Keratinocyte (primary cell): ENCODE data around the gene ARPC5. TPM values are rescaled to one million over a fixed set of nuclear protein-coding genes. Genes with fewer than 3 reads are reported as not detected.
"Not testable (repeated sequence)": the region's sequence is repeated elsewhere in the genome, so short reads cannot be mapped to it uniquely, and the experiment has no call there.

Source experiments
- DNase-seq: peaks from one replicate; pipeline ENCODE4 v3.0.0-alpha.2; 2011; ENCODE audit warnings: low read depth, missing footprints, low spot score
- FAIRE-seq: peaks from 2 replicates; lab custom pipeline; 2011; peaks lifted over from hg19 to GRCh38; lab: Jason Lieb, UNC
- H2AFZ ChIP-seq: 2 replicates; pipeline ENCODE4 v1.6.0; 2012; ENCODE audit warnings: low read length, control low read depth, inconsistent platforms; ENCODE audit not compliant: control insufficient read depth
- H3K27ac ChIP-seq: 2 replicates; pipeline ENCODE4 v1.5.1; 2011; ENCODE audit warnings: low read length; ENCODE audit not compliant: control insufficient read depth, insufficient read depth
- H3K27me3 ChIP-seq: 3 replicates; pipeline ENCODE4 v1.6.0; 2011; ENCODE audit warnings: low read length; ENCODE audit not compliant: control insufficient read depth, insufficient read depth; ENCODE audit errors: extremely low read depth
- H3K36me3 ChIP-seq, 2 experiments: 2 replicates in 1 of 2; 3 replicates in 1 of 2; pipeline ENCODE4 v1.5.1; 2011; ENCODE audit warnings: low read length in 2 of 2, mild to moderate bottlenecking in 1 of 2; ENCODE audit not compliant: control insufficient read depth in 2 of 2, insufficient read depth in 2 of 2; ENCODE audit errors: extremely low read depth in 1 of 2
- H3K4me1 ChIP-seq: 3 replicates; pipeline ENCODE4 v1.5.1; 2011; ENCODE audit warnings: low read length; ENCODE audit not compliant: control insufficient read depth, insufficient read depth; ENCODE audit errors: extremely low read depth
- H3K4me2 ChIP-seq: 3 replicates; pipeline ENCODE4 v1.6.0; 2011; ENCODE audit warnings: low read depth, low read length; ENCODE audit not compliant: control insufficient read depth, insufficient read depth; ENCODE audit errors: extremely low read depth
- H3K4me3 ChIP-seq, 3 experiments: fragments of 200-600 bp in 1 of 3; sonication (generic) in 1 of 3; 2 replicates in 2 of 3; 3 replicates in 1 of 3; pipeline ENCODE4 v1.5.1; 2011 to 2016; ENCODE audit warnings: low read length in 3 of 3, mild to moderate bottlenecking in 3 of 3, control low read depth in 2 of 3, inconsistent platforms in 1 of 3, low read depth in 1 of 3, mixed read lengths in 1 of 3, mixed run types in 1 of 3, moderate library complexity in 1 of 3; ENCODE audit not compliant: control insufficient read depth in 2 of 3, insufficient read depth in 2 of 3; ENCODE audit errors: extremely low read depth in 1 of 3
- H3K79me2 ChIP-seq: 2 replicates; pipeline ENCODE4 v1.6.0; 2012; ENCODE audit warnings: low read length; ENCODE audit not compliant: control insufficient read depth, insufficient read depth
- H3K9ac ChIP-seq: 3 replicates; pipeline ENCODE4 v1.6.0; 2011; ENCODE audit warnings: low read length; ENCODE audit not compliant: control insufficient read depth, insufficient read depth; ENCODE audit errors: extremely low read depth
- H3K9me1 ChIP-seq: 3 replicates; pipeline ENCODE4 v1.6.0; 2011; ENCODE audit warnings: low read length; ENCODE audit not compliant: control insufficient read depth, insufficient read depth; ENCODE audit errors: extremely low read depth
- H3K9me3 ChIP-seq: 2 replicates; pipeline ENCODE4 v1.5.1; 2012; ENCODE audit warnings: low read depth, low read length; ENCODE audit not compliant: control insufficient read depth
- H4K20me1 ChIP-seq: 3 replicates; pipeline ENCODE4 v1.6.0; 2011; ENCODE audit warnings: low read length; ENCODE audit not compliant: control insufficient read depth, insufficient read depth; ENCODE audit errors: extremely low read depth
- CTCF ChIP-seq, 3 experiments: IDR thresholded peaks in 1 of 3; conservative IDR thresholded peaks in 1 of 3; optimal IDR thresholded peaks in 1 of 3; 2 replicates in 2 of 3; 3 replicates in 1 of 3; pipeline versions ENCODE3 to v1.5.1; 2011; ENCODE audit warnings: low read length in 3 of 3, mild to moderate bottlenecking in 3 of 3, moderate library complexity in 2 of 3, control low read depth in 1 of 3, inconsistent platforms in 1 of 3; ENCODE audit not compliant: insufficient read depth in 2 of 3; ENCODE audit errors: extremely low read depth in 1 of 3
- EZH2 ChIP-seq: IDR thresholded peaks from one replicate; pipeline ENCODE4 v1.6.1; 2012; ENCODE audit warnings: inconsistent platforms, mild to moderate bottlenecking, low read length, moderate library complexity
- dilution Hi-C: fragments of 300-500 bp; cut with MboI; formaldehyde crosslinking; loops from one replicate; pipeline ENCODE4 v1.7.0; 2020; ENCODE audit warnings: low sequenced_read_pairs; ENCODE audit not compliant: extremely low pct_ligation_motif_present
- polyA plus RNA-seq, 5 experiments: library from polyadenylated mRNA; depleted of rRNA in 3 of 5; stranded (reverse) in 3 of 5; stranded (forward) in 1 of 5; unstranded in 1 of 5; fragments of >200 nt; gene quantifications; 1 replicate in 1 of 5; 2 replicates in 3 of 5; 3 replicates in 1 of 5; pipeline versions ENCODE4 v1.2.1 to v1.2.3, GENCODE V29; 2011 to 2012; ENCODE audit warnings: missing spikeins in 2 of 5, low read depth in 1 of 5, low replicate concordance in 1 of 5

The ARPC5 gene
- polyA plus RNA-seq, 1 donor (not counting 4 experiments of a cell fraction or from before 2014, with no cell fraction given), result 255 TPM

GRCh38 chr1:183620311-183620710 is 15.3 kb downstream of the ARPC5 start:
- H3K4me1 ChIP-seq, result peaks cover 26% of the 10 kb centered on the region
- peak overlapping the region; percentile 51 for H3K4me2 ChIP-seq
- no peaks in the 10 kb centered on the region for H4K20me1 ChIP-seq
- no peak overlapping the region for H3K9ac ChIP-seq
- H3K36me3 ChIP-seq, result no peaks in the 10 kb centered on the region
- no peak overlapping the region for H2AFZ ChIP-seq
- no peak for DNase-seq
- H3K79me2 ChIP-seq, result no peaks in the 10 kb centered on the region
- dilution Hi-C loops, result no loop called here
- H3K9me1 ChIP-seq, result no peaks in the 10 kb centered on the region
- H3K9me3 ChIP-seq, result no peaks in the 10 kb centered on the region
- H3K4me3 ChIP-seq, result no peak overlapping the region
- H3K27me3 ChIP-seq, result no peaks in the 10 kb centered on the region
- FAIRE-seq, result no peak
- no peak for TF ChIP-seq EZH2
- TF ChIP-seq CTCF (optimal IDR thresholded peaks at IDR 0.05 in 1 of 3, IDR thresholded peaks at IDR 0.05 in 1 of 3, conservative IDR thresholded peaks at IDR 0.05 in 1 of 3; ENCODE audit: extremely low read depth in 1 of 3, insufficient read depth in 2 of 3, low read length in 3 of 3), result no peak
- peak overlapping the region; percentile 59 for H3K27ac ChIP-seq

GRCh38 chr1:183619781-183620180 is 15.8 kb downstream of the ARPC5 start:
- H3K27ac ChIP-seq, result peak overlapping the region; percentile 59

DNA sequence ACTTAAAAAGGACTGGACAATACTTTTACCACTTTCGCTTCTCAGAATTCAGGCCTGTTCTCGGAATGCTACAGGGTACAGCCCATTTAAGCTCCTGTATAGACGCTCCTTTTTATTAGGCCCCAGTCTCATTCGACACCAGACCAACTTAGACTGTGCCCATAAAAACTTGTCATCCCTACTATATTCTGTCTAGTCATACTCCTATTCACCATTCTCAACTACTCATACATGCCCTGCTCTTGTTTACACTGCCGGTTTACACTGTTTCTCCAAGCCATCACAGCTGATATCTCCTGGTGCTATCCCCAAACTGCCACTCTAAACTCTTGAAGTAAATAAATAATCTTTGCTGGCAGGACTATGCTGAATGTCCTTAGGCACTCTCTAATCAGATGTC is 17.4 kb downstream of the ARPC5 start:
- H3K27ac ChIP-seq, H3K9me3 ChIP-seq, H3K79me2 ChIP-seq, H3K27me3 ChIP-seq, dilution Hi-C loops, H3K9ac ChIP-seq, H4K20me1 ChIP-seq, H3K4me3 ChIP-seq, H3K4me2 ChIP-seq, H3K36me3 ChIP-seq, DNase-seq, H3K9me1 ChIP-seq, H2AFZ ChIP-seq, FAIRE-seq: not testable (repeated sequence)
- H3K4me1 ChIP-seq, result peaks cover 23% of the 10 kb centered on the region

More at GRCh38 chr1:183619781-183620180, 15.8 kb downstream of the ARPC5 start:
- Histone ChIP-seq H3K4me2 (no peak overlapping the region), H3K9me1 (no peaks in the 10 kb centered on the region), H3K9me3 (no peaks in the 10 kb centered on the region), H4K20me1 (no peaks in the 10 kb centered on the region), H3K36me3 (no peaks in the 10 kb centered on the region), H3K27me3 (no peaks in the 10 kb centered on the region), H3K4me3 (no peak overlapping the region), H3K79me2 (no peaks in the 10 kb centered on the region), H3K9ac (no peak overlapping the region), H2AFZ (no peak overlapping the region), H3K4me1 (peaks cover 26% of the 10 kb centered on the region)
- DNase-seq (no peak), FAIRE-seq (peak; percentile 9)
- dilution Hi-C loops, result no loop called here
- TF ChIP-seq EZH2, result no peak
- no peak for TF ChIP-seq CTCF (optimal IDR thresholded peaks at IDR 0.05 in 1 of 3, IDR thresholded peaks at IDR 0.05 in 1 of 3, conservative IDR thresholded peaks at IDR 0.05 in 1 of 3; ENCODE audit: extremely low read depth in 1 of 3, insufficient read depth in 2 of 3, low read length in 3 of 3)

- H3K4me2 ChIP-seq, result peak overlapping the region; percentile 17
- H3K9me1 ChIP-seq, H3K36me3 ChIP-seq, dilution Hi-C loops, FAIRE-seq, H3K79me2 ChIP-seq, H3K27me3 ChIP-seq, DNase-seq, H3K9me3 ChIP-seq, H3K9ac ChIP-seq, H3K4me3 ChIP-seq, H4K20me1 ChIP-seq, H2AFZ ChIP-seq: not testable (repeated sequence)
- H3K4me1 ChIP-seq, result peaks cover 32% of the 10 kb centered on the region
- H3K27ac ChIP-seq, result peak overlapping the region; percentile 61
Observed at GRCh38 chr1:183612975-183613374, 22.6 kb downstream of the ARPC5 start.
